A549 (cell line): ENCODE measurements around the gene TRDN. TPM values are rescaled to one million over a fixed set of nuclear protein-coding genes. Genes with fewer than 3 reads are reported as not detected.

Source experiments
- ATAC-seq, 2 experiments: fragments of 200-7000 bp in 1 of 2; fragments of >200 bp in 1 of 2; cut with Nextera tagmentation in 1 of 2; cut with Tn5 transposase in 1 of 2; 3 replicates each; pipeline versions ENCODE4 v1.8.0 to v1.9.1; 2018 to 2020; ENCODE audit warnings: mild to moderate bottlenecking in 1 of 2, moderate library complexity in 1 of 2
- CTCF ChIA-PET: fragments of 300-600 bp; sonication (Branson Sonifier 250); formaldehyde crosslinking; extraction: SDS; loops from one replicate; lab custom pipeline; 2021; ENCODE audit warnings: antibody characterized with exemption, inconsistent platforms; lab: Yijun Ruan, JAX
- POLR2A ChIA-PET: fragments of 350-600 bp; formaldehyde crosslinking; extraction: SDS; loops from one replicate; lab custom pipeline; 2021; ENCODE audit warnings: antibody characterized with exemption, inconsistent platforms; lab: Yijun Ruan, JAX
- DNase-seq, 2 experiments: peaks; one replicate each; pipeline versions ENCODE4 v3.0.0 to v3.0.0-alpha.2; 2011 to 2016; ENCODE audit warnings: low read depth in 1 of 2, low spot score in 1 of 2
- FAIRE-seq: peaks from 2 replicates; lab custom pipeline; 2011; peaks lifted over from hg19 to GRCh38; lab: Jason Lieb, UNC
- H3K27ac ChIP-seq, 2 experiments: fragments of >200 bp; sonication (Bioruptor Twin); formaldehyde crosslinking; 3 replicates each; pipeline ENCODE4 v1.5.1; 2016 to 2017
- H3K4me1 ChIP-seq: fragments of >200 bp; sonication (Bioruptor Twin); formaldehyde crosslinking; 3 replicates; pipeline ENCODE4 v1.6.1; 2016
- H3K4me2 ChIP-seq: fragments of >200 bp; sonication (Bioruptor Twin); formaldehyde crosslinking; 3 replicates; pipeline ENCODE4 v1.6.1; 2016
- H3K4me3 ChIP-seq: fragments of >200 bp; sonication (Bioruptor Twin); formaldehyde crosslinking; 3 replicates; pipeline ENCODE4 v1.5.1; 2016
- H3K9me3 ChIP-seq: fragments of >200 bp; sonication (Bioruptor Twin); formaldehyde crosslinking; 3 replicates; pipeline ENCODE4 v1.6.1; 2016
- CHD2 ChIP-seq: fragments of 150-350 bp; IDR thresholded peaks from 2 replicates; pipeline ENCODE4 v1.6.1; 2014; ENCODE audit warnings: low read length; ENCODE audit not compliant: partially characterized antibody
- CTCF ChIP-seq: fragments of >200 bp; sonication (Bioruptor Twin); formaldehyde crosslinking; IDR thresholded peaks from 3 replicates; pipeline ENCODE4 v1.5.1; 2016
- E2F6 ChIP-seq: IDR thresholded peaks from 2 replicates; pipeline ENCODE4 v1.6.1; 2012; ENCODE audit warnings: low read depth, borderline replicate concordance
- EHMT2 ChIP-seq: fragments of 200-600 bp; sonication (generic); IDR thresholded peaks from 2 replicates; pipeline ENCODE4 v1.6.1; 2016; ENCODE audit warnings: antibody characterized with exemption, low read depth, mild to moderate bottlenecking, moderate library complexity
- ELK1 ChIP-seq: fragments of 150-350 bp; IDR thresholded peaks from 2 replicates; pipeline ENCODE4 v1.6.1; 2014; ENCODE audit warnings: low read depth, mild to moderate bottlenecking, low read length
- EP300 ChIP-seq, 2 experiments: fragments of >200 bp; sonication (Bioruptor Twin); formaldehyde crosslinking; IDR thresholded peaks; 2 replicates in 1 of 2; 3 replicates in 1 of 2; pipeline ENCODE4 v1.6.1; 2016 to 2017
- ESRRA ChIP-seq: fragments of 150-350 bp; IDR thresholded peaks from 2 replicates; pipeline ENCODE4 v1.6.1; 2014; ENCODE audit warnings: mild to moderate bottlenecking, low read length, borderline replicate concordance
- FOSB ChIP-seq: fragments of 250-450 bp; sonication (Bioruptor Pico); IDR thresholded peaks from 2 replicates; pipeline ENCODE4 v1.5.0; 2020; ENCODE audit warnings: mild to moderate bottlenecking, moderate library complexity
- FOXS1 ChIP-seq: fragments of 250-450 bp; sonication (Bioruptor Pico); IDR thresholded peaks from 2 replicates; pipeline ENCODE4 v1.5.0; 2020; ENCODE audit warnings: mild to moderate bottlenecking, moderate library complexity
- HES2 ChIP-seq: fragments of >200 bp; sonication (Bioruptor Twin); formaldehyde crosslinking; IDR thresholded peaks from 2 replicates; pipeline ENCODE4 v1.6.1; 2016
- MAX ChIP-seq: IDR thresholded peaks from 2 replicates; pipeline ENCODE4 v1.6.1; 2012
- MAZ ChIP-seq: fragments of 150-350 bp; IDR thresholded peaks from 2 replicates; pipeline ENCODE4 v1.6.1; 2014; ENCODE audit warnings: antibody characterized with exemption, low read depth, low read length, borderline replicate concordance
- MYC ChIP-seq: IDR thresholded peaks from 2 replicates; pipeline ENCODE4 v1.6.1; 2012; ENCODE audit warnings: mild to moderate bottlenecking, inconsistent platforms, low read length, improper control_type of control experiment, borderline replicate concordance
- PBX3 ChIP-seq: IDR thresholded peaks from 2 replicates; pipeline ENCODE4 v1.6.1; 2012
- PHF8 ChIP-seq: fragments of 200-600 bp; sonication (generic); IDR thresholded peaks from 2 replicates; pipeline ENCODE4 v1.6.1; 2016; ENCODE audit warnings: low read depth, mild to moderate bottlenecking, antibody characterized with exemption, moderate library complexity, borderline replicate concordance
- POLR2A ChIP-seq: IDR thresholded peaks from 2 replicates; pipeline ENCODE4 v1.6.1; 2012; ENCODE audit warnings: mild to moderate bottlenecking, low read length
- RCOR1 ChIP-seq: fragments of 150-350 bp; IDR thresholded peaks from 2 replicates; pipeline ENCODE4 v1.6.1; 2014; ENCODE audit warnings: antibody characterized with exemption, low read length, low read depth
- REST ChIP-seq: fragments of 200-600 bp; sonication (generic); IDR thresholded peaks from 2 replicates; pipeline ENCODE4 v1.6.1; 2016; ENCODE audit warnings: antibody characterized with exemption, mild to moderate bottlenecking, moderate library complexity
- SMC3 ChIP-seq: fragments of >200 bp; sonication (Bioruptor Twin); formaldehyde crosslinking; IDR thresholded peaks from 3 replicates; pipeline ENCODE4 v1.6.1; 2018; ENCODE audit warnings: inconsistent platforms
- ZC3H11A ChIP-seq: fragments of 450-650 bp; IDR thresholded peaks from 2 replicates; pipeline ENCODE4 v1.6.1; 2014; ENCODE audit warnings: antibody characterized with exemption, mild to moderate bottlenecking
- ZFP36 ChIP-seq: fragments of 450-650 bp; IDR thresholded peaks from 2 replicates; pipeline ENCODE4 v1.6.1; 2014; ENCODE audit warnings: borderline replicate concordance; ENCODE audit not compliant: partially characterized antibody
- ZSCAN20 ChIP-seq: fragments of 250-450 bp; sonication (Bioruptor Pico); IDR thresholded peaks from 2 replicates; pipeline ENCODE4 v1.8.0; 2022; ENCODE audit warnings: mild to moderate bottlenecking, moderate library complexity
- polyA plus RNA-seq, 4 experiments: library from polyadenylated mRNA; depleted of rRNA in 3 of 4; stranded (reverse); fragments of >200 nt; fragmentation: RNase III in 1 of 4; extraction: RNeasy Plus Mini Kit Qiagen cat#74134 plus additional on column Dnase treatment in 1 of 4; gene quantifications; 2 replicates in 3 of 4; 3 replicates in 1 of 4; pipeline ENCODE4 v1.2.3, GENCODE V29; 2011 to 2017

Gene TRDN
- polyA plus RNA-seq, 2 of the 4 experiments (the other 2 are of a cell fraction) = not detected

- TF ChIP-seq FOXS1 = no peak
- TF ChIP-seq REST = no peak
- no peak for TF ChIP-seq PBX3
- TF ChIP-seq ZSCAN20 (CRISPR knock-in tag) = no peak
- no peak for TF ChIP-seq PHF8
- TF ChIP-seq ELK1 = no peak
- TF ChIP-seq MYC = no peak
- TF ChIP-seq, all 56 proteins: peak for 0
These were observed 116.5 kb downstream of the TRDN start (continued) for GRCh38 chr6:123520217-123520616.

- ATAC-seq (no peak), DNase-seq (no peak), FAIRE-seq (no peak)
- Histone ChIP-seq H3K4me3 (no peak overlapping the region), H3K27ac (no peak overlapping the region), H3K4me2 (no peak overlapping the region), H3K4me1 (no peaks in the 10 kb centered on the region), H3K9me3 (no peaks in the 10 kb centered on the region)
- no peak for TF ChIP-seq HES2
- TF ChIP-seq RCOR1 = no peak
- no peak for TF ChIP-seq MYC
- TF ChIP-seq PHF8 = no peak
- TF ChIP-seq CTCF = no peak
- no peak for TF ChIP-seq SMC3
- TF ChIP-seq CHD2 = no peak
- TF ChIP-seq MAX = no peak
- TF ChIP-seq E2F6 = no peak
- TF ChIP-seq FOSB (CRISPR knock-in tag) = no peak
- TF ChIP-seq POLR2A = no peak
- TF ChIP-seq MAZ = no peak
- TF ChIP-seq ESRRA = no peak
- TF ChIP-seq EP300 (IDR thresholded peaks at IDR 0.05) = no peak
- TF ChIP-seq ZFP36 = no peak
- no peak for TF ChIP-seq ZC3H11A
- TF ChIP-seq EHMT2 = no peak
- no peak for TF ChIP-seq ELK1
- TF ChIP-seq PBX3 = no peak
- ChIA-PET POLR2A (no interaction called here), CTCF (interaction anchor here (0.6 kb wide), 1 partner anchor 70 kb away, joined by 4 read pairs; no protein-coding TSS in a partner anchor)
These were observed 117.6 kb downstream of the TRDN start for GRCh38 chr6:123519189-123519505.
